GM18505 (cell line): ENCODE measurements around the gene OPRL1.

Experiments used
- ATAC-seq: cut with Tn5 transposase; IDR thresholded peaks from one replicate; pipeline ENCODE4 v1.9.1; 2021; ENCODE audit not compliant: unreplicated experiment
- POLR2A ChIP-seq: IDR thresholded peaks from 4 replicates; pipeline ENCODE4 v1.6.1; 2011; ENCODE audit warnings: borderline replicate concordance; ENCODE audit not compliant: insufficient read depth, insufficient read length; ENCODE audit errors: extremely low read depth

The OPRL1 gene

GRCh38 chr20:64149809-64150560 is 70.1 kb downstream of the OPRL1 start:
- no peak for TF ChIP-seq POLR2A
- no peak for ATAC-seq
